CD4-positive, alpha-beta T cell (primary cell): ENCODE measurements around the gene LONRF3. TPM values are rescaled to one million over a fixed set of nuclear protein-coding genes. Genes with fewer than 3 reads are reported as not detected.
"Not testable (repeated sequence)": the region's sequence is repeated elsewhere in the genome, so short reads cannot be mapped to it uniquely, and the experiment has no call there.

Experiments used
- ATAC-seq: fragments of 200-7000 bp; cut with Tn5 transposase; one replicate; pipeline ENCODE4 v1.10.0; 2022; ENCODE audit warnings: mild to moderate bottlenecking; ENCODE audit not compliant: poor library complexity
- CTCF ChIA-PET: fragments of 350-600 bp; sonication (Branson Sonifier 250); formaldehyde crosslinking; loops from one replicate; lab custom pipeline; 2021; ENCODE audit warnings: antibody characterized with exemption, inconsistent platforms; lab: Charles Lee
- POLR2A ChIA-PET: fragments of 350-600 bp; sonication (Branson Sonifier 250); formaldehyde crosslinking; loops from one replicate; lab custom pipeline; 2021; ENCODE audit warnings: antibody characterized with exemption, inconsistent platforms; lab: Charles Lee
- DNase-seq, 14 experiments: peaks; one replicate each; pipeline ENCODE4 v3.0.0-alpha.2; 2013 to 2020; ENCODE audit warnings: mixed read lengths in 2 of 14
- H3K27ac ChIP-seq, 2 donors: one replicate each; pipeline versions ENCODE4 v1.5.1 to v1.7.0; 2013; ENCODE audit warnings: low read length in 2 of 2, low read depth in 1 of 2, mild to moderate bottlenecking in 1 of 2
- H3K27me3 ChIP-seq, 2 experiments: 1 replicate in 1 of 2; 2 replicates in 1 of 2; pipeline versions ENCODE4 v1.6.1 to v1.7.0; 2013; ENCODE audit warnings: low read length in 2 of 2, control low read depth in 1 of 2, mild to moderate bottlenecking in 1 of 2, moderate library complexity in 1 of 2; ENCODE audit not compliant: insufficient read depth in 2 of 2, control insufficient read depth in 1 of 2
- H3K36me3 ChIP-seq: one replicate; pipeline ENCODE4 v1.6.1; 2013; ENCODE audit warnings: low read length, control low read depth; ENCODE audit not compliant: insufficient read depth
- H3K4me1 ChIP-seq: one replicate; pipeline ENCODE4 v1.6.1; 2013; ENCODE audit warnings: low read length, control low read depth; ENCODE audit not compliant: insufficient read depth
- H3K4me3 ChIP-seq: one replicate; pipeline ENCODE4 v1.5.1; 2013; ENCODE audit warnings: mild to moderate bottlenecking, low read length, moderate library complexity
- H3K9me3 ChIP-seq, 2 experiments: 1 replicate in 1 of 2; 2 replicates in 1 of 2; pipeline versions ENCODE4 v1.6.1 to v1.7.0; 2013; ENCODE audit warnings: low read length in 2 of 2, mild to moderate bottlenecking in 2 of 2, control low read depth in 1 of 2, moderate library complexity in 1 of 2; ENCODE audit not compliant: control insufficient read depth in 1 of 2, insufficient read depth in 1 of 2
- H3K27ac Mint-ChIP-seq: one replicate; pipeline ENCODE4 v1.8.0; 2020; ENCODE audit warnings: mixed read lengths
- H3K27me3 Mint-ChIP-seq: one replicate; pipeline ENCODE4 v1.8.0; 2021; ENCODE audit warnings: mixed read lengths
- H3K36me3 Mint-ChIP-seq: one replicate; pipeline ENCODE4 v1.8.0; 2021; ENCODE audit warnings: low read depth, mixed read lengths
- H3K4me1 Mint-ChIP-seq: one replicate; pipeline ENCODE4 v1.8.0; 2021; ENCODE audit warnings: low read depth, mixed read lengths
- H3K4me3 Mint-ChIP-seq: one replicate; pipeline ENCODE4 v1.8.0; 2020; ENCODE audit warnings: mild to moderate bottlenecking, mixed read lengths
- H3K9me3 Mint-ChIP-seq: one replicate; pipeline ENCODE4 v1.8.0; 2020; ENCODE audit warnings: mixed read lengths
- intact Hi-C, 2 experiments: fragments of 100-400 bp; cut with DNase I in 1 of 2; cut with micrococcal nuclease in 1 of 2; formaldehyde crosslinking; loops; one replicate each; pipeline versions ENCODE4 v1.15.1 to v1.9.0; 2023 to 2025; cut with DNase I, micrococcal nuclease
- total RNA-seq, 174 experiments: library from RNA in 2 of 174; stranded (reverse) in 2 of 174; gene quantifications; one replicate each; pipeline ENCODE4 v1.2.3 and lab custom pipeline; 2021 to 2026
- TF ChIP-seq, protein P1 (sequence below): fragments of 200-600 bp; IDR thresholded peaks from one replicate; pipeline ENCODE4 v1.8.0; 2022; ENCODE audit warnings: antibody characterized with exemption, mild to moderate bottlenecking

Gene LONRF3
- total RNA-seq, 2 experiments from 2014 or later, result 4.9 to 5.5 TPM

DNA sequence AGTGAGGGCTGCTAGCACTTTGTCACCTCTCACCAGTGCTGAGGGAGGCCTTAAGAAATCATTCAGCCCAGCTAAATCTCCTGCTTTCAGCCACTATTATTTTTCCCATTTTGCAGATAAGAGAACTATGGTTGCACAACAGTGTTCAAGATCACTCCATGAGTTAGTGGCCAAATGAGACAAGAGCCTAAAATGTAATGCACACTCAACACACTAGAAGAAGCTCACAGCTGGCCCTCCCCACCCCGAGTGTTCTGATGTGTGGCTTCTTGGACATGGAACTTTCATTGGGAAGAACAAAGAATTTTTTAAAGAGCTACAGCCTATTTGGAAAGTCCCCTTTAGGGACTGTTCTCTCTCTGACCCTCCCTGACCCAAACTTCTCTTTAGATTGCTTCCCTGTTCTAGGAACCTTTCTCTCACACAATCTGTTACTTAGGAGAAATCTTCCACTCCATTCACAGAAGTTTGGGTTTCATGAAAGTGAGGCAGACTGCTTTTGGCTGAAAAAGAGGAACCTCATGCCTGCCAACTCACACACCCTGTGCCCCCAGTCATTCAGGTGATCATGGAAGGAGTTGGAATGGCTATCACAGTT, 54.4 kb downstream of the LONRF3 start:
- TF ChIP-seq, protein P1, sequence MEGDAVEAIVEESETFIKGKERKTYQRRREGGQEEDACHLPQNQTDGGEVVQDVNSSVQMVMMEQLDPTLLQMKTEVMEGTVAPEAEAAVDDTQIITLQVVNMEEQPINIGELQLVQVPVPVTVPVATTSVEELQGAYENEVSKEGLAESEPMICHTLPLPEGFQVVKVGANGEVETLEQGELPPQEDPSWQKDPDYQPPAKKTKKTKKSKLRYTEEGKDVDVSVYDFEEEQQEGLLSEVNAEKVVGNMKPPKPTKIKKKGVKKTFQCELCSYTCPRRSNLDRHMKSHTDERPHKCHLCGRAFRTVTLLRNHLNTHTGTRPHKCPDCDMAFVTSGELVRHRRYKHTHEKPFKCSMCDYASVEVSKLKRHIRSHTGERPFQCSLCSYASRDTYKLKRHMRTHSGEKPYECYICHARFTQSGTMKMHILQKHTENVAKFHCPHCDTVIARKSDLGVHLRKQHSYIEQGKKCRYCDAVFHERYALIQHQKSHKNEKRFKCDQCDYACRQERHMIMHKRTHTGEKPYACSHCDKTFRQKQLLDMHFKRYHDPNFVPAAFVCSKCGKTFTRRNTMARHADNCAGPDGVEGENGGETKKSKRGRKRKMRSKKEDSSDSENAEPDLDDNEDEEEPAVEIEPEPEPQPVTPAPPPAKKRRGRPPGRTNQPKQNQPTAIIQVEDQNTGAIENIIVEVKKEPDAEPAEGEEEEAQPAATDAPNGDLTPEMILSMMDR, result no peak
- H3K4me1 Mint-ChIP-seq, result no peaks in the 10 kb centered on the region
- CTCF ChIA-PET, result no interaction called here

DNA sequence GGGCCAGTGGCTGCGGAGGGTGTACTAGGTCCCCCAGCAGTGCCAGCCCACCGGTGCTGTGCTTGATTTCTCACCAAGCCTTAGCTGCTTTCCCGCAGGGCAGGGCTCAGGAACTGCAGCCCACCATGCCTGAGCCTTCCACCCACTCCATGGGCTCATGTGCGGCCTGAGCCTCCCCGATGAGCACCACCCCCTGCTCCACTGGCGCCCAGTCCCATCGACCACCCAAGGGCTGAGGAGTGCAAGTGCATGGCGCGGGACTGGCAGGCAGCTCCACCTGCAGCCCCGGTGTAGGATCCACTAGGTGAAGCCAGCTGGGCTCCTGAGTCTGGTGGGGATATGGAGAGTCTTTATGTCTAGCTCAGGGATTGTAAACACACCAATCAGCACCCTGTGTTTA, 55.2 kb downstream of the LONRF3 start:
- H3K27ac Mint-ChIP-seq, CTCF ChIA-PET, H3K27me3 Mint-ChIP-seq: not testable (repeated sequence)

More for the DNA sequence above, 54.4 kb downstream of the LONRF3 start:
- ATAC-seq (no peak), DNase-seq (peak in 1 of 14 experiments; percentile 8)
- Mint-ChIP-seq H3K27ac (no peak overlapping the region), H3K36me3 (no peaks in the 10 kb centered on the region), H3K9me3 (peaks cover under 1% of the 10 kb centered on the region), H3K4me3 (no peak overlapping the region), H3K27me3 (peaks cover 3% of the 10 kb centered on the region)
- Histone ChIP-seq H3K36me3 (no peaks in the 10 kb centered on the region), H3K4me1 (no peaks in the 10 kb centered on the region), H3K27me3 (no peaks in the 10 kb centered on the region), H3K4me3 (no peak overlapping the region), H3K9me3 (peaks cover 0 to 3% of the 10 kb centered on the region in 2 experiments), H3K27ac (no peak overlapping the region)
- POLR2A ChIA-PET, result no interaction called here
- intact Hi-C loops, result no loop called here

DNA sequence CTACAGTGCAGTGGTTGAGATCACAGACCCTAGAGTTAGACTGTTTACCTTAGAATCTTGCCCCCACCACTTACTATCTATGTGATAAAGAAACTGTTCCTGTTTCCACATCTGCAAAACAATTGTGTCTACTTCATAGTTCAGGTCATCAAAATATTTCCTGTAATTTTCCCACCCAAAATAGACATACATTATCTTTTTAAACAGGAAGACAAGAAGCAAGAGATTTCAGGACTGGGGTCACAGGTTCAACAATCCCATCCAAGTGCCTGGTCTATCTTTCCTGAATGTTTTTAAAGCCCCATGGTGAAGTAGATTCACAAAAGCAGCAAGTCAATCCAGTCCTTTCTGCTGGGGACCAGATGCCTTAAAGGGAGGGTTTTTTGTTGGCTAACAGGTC, 56.6 kb downstream of the LONRF3 start:
- TF ChIP-seq, protein P1, result no peak
- H3K4me1 ChIP-seq, result no peaks in the 10 kb centered on the region
- H3K27me3 Mint-ChIP-seq, result peaks cover 3% of the 10 kb centered on the region
- peaks cover 0 to 3% of the 10 kb centered on the region in 2 experiments for H3K9me3 ChIP-seq
- no peak overlapping the region for H3K4me3 Mint-ChIP-seq
- H3K27ac ChIP-seq, result no peak overlapping the region
- intact Hi-C loops, result no loop called here
- H3K27ac Mint-ChIP-seq, result no peak overlapping the region
- H3K36me3 ChIP-seq, result no peaks in the 10 kb centered on the region
- DNase-seq (no peak), ATAC-seq (no peak)
- peaks cover 3% of the 10 kb centered on the region for H3K9me3 Mint-ChIP-seq
- H3K4me3 ChIP-seq, result no peak overlapping the region
- no peaks in the 10 kb centered on the region for H3K36me3 Mint-ChIP-seq
- no peaks in the 10 kb centered on the region for H3K27me3 ChIP-seq
- no peaks in the 10 kb centered on the region for H3K4me1 Mint-ChIP-seq
- CTCF ChIA-PET, result no interaction called here
- POLR2A ChIA-PET, result no interaction called here

More for the DNA sequence above, 55.2 kb downstream of the LONRF3 start:
- H3K9me3 Mint-ChIP-seq, H3K27me3 ChIP-seq, H3K36me3 ChIP-seq, POLR2A ChIA-PET, intact Hi-C loops, H3K4me1 Mint-ChIP-seq, DNase-seq, H3K27ac ChIP-seq, H3K4me1 ChIP-seq, H3K9me3 ChIP-seq, H3K4me3 Mint-ChIP-seq, ATAC-seq, H3K36me3 Mint-ChIP-seq, H3K4me3 ChIP-seq: not testable (repeated sequence)
